CD4-positive, alpha-beta memory T cell (primary cell): Measurements from ENCODE around the gene NME8. TPM values are rescaled to one million over a fixed set of nuclear protein-coding genes. Genes with fewer than 3 reads are reported as not detected.

ENCODE experiments used
- CTCF ChIA-PET: fragments of 350-600 bp; sonication (Branson Sonifier 250); formaldehyde crosslinking; loops from one replicate; lab custom pipeline; 2021; ENCODE audit warnings: inconsistent platforms; ENCODE audit not compliant: partially characterized antibody; lab: Charles Lee
- POLR2A ChIA-PET: fragments of 350-600 bp; sonication (Branson Sonifier 250); formaldehyde crosslinking; loops from one replicate; lab custom pipeline; 2021; ENCODE audit not compliant: partially characterized antibody; lab: Charles Lee
- DNase-seq, 5 donors: peaks; one replicate each; pipeline versions ENCODE4 v3.0.0 to v3.0.0-alpha.2; 2020 to 2022; ENCODE audit warnings: mixed read lengths in 1 of 5
- H3K27ac ChIP-seq: one replicate; pipeline ENCODE4 v1.7.0; 2013; ENCODE audit warnings: low read depth, low read length
- H3K27me3 ChIP-seq: 2 replicates; pipeline ENCODE4 v1.7.0; 2013; ENCODE audit warnings: mild to moderate bottlenecking, low read length, moderate library complexity; ENCODE audit not compliant: insufficient read depth
- H3K36me3 ChIP-seq: 2 replicates; pipeline ENCODE4 v1.7.0; 2013; ENCODE audit warnings: mild to moderate bottlenecking, low read length, moderate library complexity; ENCODE audit not compliant: insufficient read depth
- H3K4me1 ChIP-seq: 2 replicates; pipeline ENCODE4 v1.7.0; 2013; ENCODE audit warnings: mild to moderate bottlenecking, low read length, moderate library complexity; ENCODE audit not compliant: insufficient read depth
- H3K4me3 ChIP-seq, 2 donors: one replicate each; pipeline ENCODE4 v1.7.0; 2013; ENCODE audit warnings: low read length in 2 of 2, mild to moderate bottlenecking in 1 of 2
- H3K9me3 ChIP-seq, 2 donors: one replicate each; pipeline ENCODE4 v1.7.0; 2013; ENCODE audit warnings: low read length in 2 of 2, control low read depth in 1 of 2; ENCODE audit not compliant: control insufficient read depth in 1 of 2
- H3K27ac Mint-ChIP-seq, 7 donors: one replicate each; pipeline ENCODE4 v1.8.0; 2020 to 2021; ENCODE audit warnings: mixed read lengths in 7 of 7, mild to moderate bottlenecking in 6 of 7, inconsistent platforms in 3 of 7, moderate library complexity in 3 of 7
- H3K27me3 Mint-ChIP-seq, 2 donors: one replicate each; pipeline ENCODE4 v1.8.0; 2020 to 2021; ENCODE audit warnings: mixed read lengths in 2 of 2
- H3K36me3 Mint-ChIP-seq, 2 donors: one replicate each; pipeline ENCODE4 v1.8.0; 2020 to 2021; ENCODE audit warnings: mixed read lengths in 2 of 2, inconsistent platforms in 1 of 2, mild to moderate bottlenecking in 1 of 2
- H3K4me1 Mint-ChIP-seq, 4 donors: one replicate each; pipeline ENCODE4 v1.8.0; 2020 to 2021; ENCODE audit warnings: mixed read lengths in 4 of 4, mild to moderate bottlenecking in 1 of 4
- H3K4me3 Mint-ChIP-seq, 8 donors: one replicate each; pipeline ENCODE4 v1.8.0; 2020 to 2021; ENCODE audit warnings: mixed read lengths in 8 of 8, mild to moderate bottlenecking in 7 of 8, moderate library complexity in 6 of 8, inconsistent platforms in 3 of 8
- H3K9me3 Mint-ChIP-seq, 8 donors: one replicate each; pipeline ENCODE4 v1.8.0; 2020 to 2021; ENCODE audit warnings: mixed read lengths in 8 of 8, mild to moderate bottlenecking in 5 of 8, inconsistent platforms in 3 of 8, moderate library complexity in 1 of 8
- intact Hi-C: fragments of 100-400 bp; cut with micrococcal nuclease; formaldehyde crosslinking; loops from one replicate; pipeline ENCODE4 v1.15.1; 2023
- polyA plus RNA-seq, 2 donors: library from polyadenylated mRNA; unstranded; fragments of 300-500 nt; fragmentation: Illumina TruSeq; gene quantifications; one replicate each; pipeline ENCODE4 v1.2.3, GENCODE V29; 2021
- total RNA-seq, 2 experiments: library from RNA; stranded (reverse); gene quantifications; one replicate each; pipeline ENCODE4 v1.2.3, GENCODE V29; 2021

Gene NME8
- total and polyA plus RNA-seq, 4 experiments from 2014 or later, result not detected

GRCh38 chr7:37832194-37832593 is 16.2 kb upstream of the NME8 start:
- Histone ChIP-seq H3K27ac (no peak overlapping the region), H3K4me1 (peaks cover 6% of the 10 kb centered on the region), H3K27me3 (no peaks in the 10 kb centered on the region), H3K36me3 (no peaks in the 10 kb centered on the region), H3K9me3 (no peaks in the 10 kb centered on the region), H3K4me3 (no peak overlapping the region)
- H3K4me1 Mint-ChIP-seq, result peaks cover 2 to 6% (median 5%) of the 10 kb centered on the region in 4 donors
- H3K9me3 Mint-ChIP-seq, result no peaks in the 10 kb centered on the region
- no peak overlapping the region for H3K27ac Mint-ChIP-seq
- H3K4me3 Mint-ChIP-seq, result no peak overlapping the region
- no peak for DNase-seq
- intact Hi-C loops, result loop anchor here (10.0 kb wide), 1 partner anchor 597 kb away; no protein-coding TSS in a partner anchor
- ChIA-PET CTCF (no interaction called here), POLR2A (no interaction called here)
- H3K36me3 Mint-ChIP-seq, result no peaks in the 10 kb centered on the region
- H3K27me3 Mint-ChIP-seq, result peaks cover 3 to 4% of the 10 kb centered on the region in 2 donors

GRCh38 chr7:37833107-37833817 is 15.1 kb upstream of the NME8 start:
- H3K36me3 ChIP-seq, result no peaks in the 10 kb centered on the region
- Mint-ChIP-seq H3K27me3 (peaks cover 3 to 4% of the 10 kb centered on the region in 2 donors), H3K4me3 (peak overlapping the region; percentile 81 to 89 (median 84)), H3K36me3 (no peaks in the 10 kb centered on the region), H3K4me1 (peaks cover 2 to 6% (median 5%) of the 10 kb centered on the region in 4 donors), H3K9me3 (no peaks in the 10 kb centered on the region), H3K27ac (peak overlapping the region in 2 of 7 donors; percentile 30 to 70)
- intact Hi-C loops, result loop anchor here (10.0 kb wide), 1 partner anchor 598 kb away; no protein-coding TSS in a partner anchor
- H3K4me3 ChIP-seq, result peak overlapping the region; percentile 30 to 54
- H3K27ac ChIP-seq, result no peak overlapping the region
- H3K9me3 ChIP-seq, result no peaks in the 10 kb centered on the region
- peaks cover 6% of the 10 kb centered on the region for H3K4me1 ChIP-seq
- ChIA-PET CTCF (interaction anchor here (0.7 to 1.4 kb wide), 5 partner anchors 11 to 34 kb away, joined by 3 to 4 read pairs (median 3); no protein-coding TSS in a partner anchor), POLR2A (no interaction called here)
- peak; percentile 19 to 40 (median 31) for DNase-seq
- no peaks in the 10 kb centered on the region for H3K27me3 ChIP-seq

GRCh38 chr7:37833818-37834146 is 14.6 kb upstream of the NME8 start:
- no peak for DNase-seq
- no peak overlapping the region for H3K4me3 ChIP-seq
- H3K36me3 ChIP-seq, result no peaks in the 10 kb centered on the region
- H3K27ac ChIP-seq, result no peak overlapping the region
- intact Hi-C loops, result loop anchor here (10.0 kb wide), 1 partner anchor 599 kb away; no protein-coding TSS in a partner anchor
- Mint-ChIP-seq H3K4me1 (peaks cover 2 to 6% (median 5%) of the 10 kb centered on the region in 4 donors), H3K9me3 (no peaks in the 10 kb centered on the region), H3K27me3 (peaks cover 3 to 4% of the 10 kb centered on the region in 2 donors), H3K36me3 (no peaks in the 10 kb centered on the region), H3K27ac (no peak overlapping the region), H3K4me3 (no peak overlapping the region)
- H3K4me1 ChIP-seq, result peaks cover 6% of the 10 kb centered on the region
- no peaks in the 10 kb centered on the region for H3K9me3 ChIP-seq
- no peaks in the 10 kb centered on the region for H3K27me3 ChIP-seq
- CTCF ChIA-PET, result interaction anchor here (1.3 to 1.4 kb wide), 3 partner anchors 14 to 33 kb away, joined by 3 to 4 read pairs (median 4); no protein-coding TSS in a partner anchor
- POLR2A ChIA-PET, result no interaction called here

GRCh38 chr7:37853468-37853867 is 5.1 kb downstream of the NME8 start:
- no peaks in the 10 kb centered on the region for H3K36me3 ChIP-seq
- ChIA-PET CTCF (no interaction called here), POLR2A (no interaction called here)
- no peak overlapping the region for H3K27ac ChIP-seq
- Mint-ChIP-seq H3K36me3 (no peaks in the 10 kb centered on the region), H3K27ac (no peak overlapping the region), H3K4me1 (no peaks in the 10 kb centered on the region), H3K27me3 (peaks cover 0 to 5% of the 10 kb centered on the region in 2 donors), H3K4me3 (no peak overlapping the region), H3K9me3 (peaks cover 0 to under 1% (median 0%) of the 10 kb centered on the region in 8 donors)
- intact Hi-C loops, result no loop called here
- no peak for DNase-seq
- H3K27me3 ChIP-seq, result no peaks in the 10 kb centered on the region
- H3K9me3 ChIP-seq, result no peaks in the 10 kb centered on the region
- H3K4me1 ChIP-seq, result no peaks in the 10 kb centered on the region
- no peak overlapping the region for H3K4me3 ChIP-seq

- no peak overlapping the region for H3K4me3 Mint-ChIP-seq
- Histone ChIP-seq H3K4me1 (no peaks in the 10 kb centered on the region), H3K27me3 (no peaks in the 10 kb centered on the region), H3K27ac (no peak overlapping the region), H3K4me3 (no peak overlapping the region), H3K9me3 (no peaks in the 10 kb centered on the region), H3K36me3 (no peaks in the 10 kb centered on the region)
- H3K36me3 Mint-ChIP-seq, result no peaks in the 10 kb centered on the region
- peaks cover 0 to 7% (median 0%) of the 10 kb centered on the region in 8 donors for H3K9me3 Mint-ChIP-seq
- no peak for DNase-seq
- H3K27ac Mint-ChIP-seq, result no peak overlapping the region
- no peaks in the 10 kb centered on the region for H3K4me1 Mint-ChIP-seq
- H3K27me3 Mint-ChIP-seq, result peaks cover 2 to 4% of the 10 kb centered on the region in 2 donors
- ChIA-PET POLR2A (no interaction called here), CTCF (no interaction called here)
- intact Hi-C loops, result no loop called here
Observed at GRCh38 chr7:37882086-37882485, 33.7 kb downstream of the NME8 start.

GRCh38 chr7:37893359-37893758 is 45.0 kb downstream of the NME8 start:
- no peaks in the 10 kb centered on the region for H3K36me3 Mint-ChIP-seq
- ChIA-PET POLR2A (no interaction called here), CTCF (no interaction called here)
- peaks cover 9 to 11% of the 10 kb centered on the region in 2 donors for H3K27me3 Mint-ChIP-seq
- H3K27ac Mint-ChIP-seq, result no peak overlapping the region
- Histone ChIP-seq H3K27me3 (no peaks in the 10 kb centered on the region), H3K9me3 (no peaks in the 10 kb centered on the region), H3K4me1 (no peaks in the 10 kb centered on the region), H3K27ac (no peak overlapping the region), H3K4me3 (no peak overlapping the region), H3K36me3 (no peaks in the 10 kb centered on the region)
- no peaks in the 10 kb centered on the region for H3K4me1 Mint-ChIP-seq
- no peak overlapping the region for H3K4me3 Mint-ChIP-seq
- no peak for DNase-seq
- intact Hi-C loops, result no loop called here
- peaks cover 0 to 6% (median 0%) of the 10 kb centered on the region in 8 donors for H3K9me3 Mint-ChIP-seq

GRCh38 chr7:37894671-37895070 is 46.3 kb downstream of the NME8 start:
- Histone ChIP-seq H3K4me1 (no peaks in the 10 kb centered on the region), H3K4me3 (no peak overlapping the region), H3K27me3 (no peaks in the 10 kb centered on the region), H3K36me3 (no peaks in the 10 kb centered on the region), H3K9me3 (no peaks in the 10 kb centered on the region), H3K27ac (no peak overlapping the region)
- H3K4me3 Mint-ChIP-seq, result no peak overlapping the region
- no peaks in the 10 kb centered on the region for H3K4me1 Mint-ChIP-seq
- no peaks in the 10 kb centered on the region for H3K36me3 Mint-ChIP-seq
- H3K27me3 Mint-ChIP-seq, result peaks cover 9 to 15% of the 10 kb centered on the region in 2 donors
- ChIA-PET POLR2A (no interaction called here), CTCF (no interaction called here)
- no peak for DNase-seq
- intact Hi-C loops, result no loop called here
- peaks cover 0 to 6% (median 0%) of the 10 kb centered on the region in 8 donors for H3K9me3 Mint-ChIP-seq
- no peak overlapping the region for H3K27ac Mint-ChIP-seq
